ENCODE data around the gene MARCHF7.
"Not testable (repeated sequence)": the region's sequence is repeated elsewhere in the genome, so short reads cannot be mapped to it uniquely, and the experiment has no call there.

MARCHF7 gene

GRCh38 chr2:159745237-159745636 lies 32.9 kb downstream of the MARCHF7 start:
- not testable (repeated sequence) for H3K27me3 ChIP-seq (ENCODE audit: insufficient read depth, low read length); H3K9me3 ChIP-seq (ENCODE audit: insufficient read depth, low read depth, low read length); H3K27ac ChIP-seq (ENCODE audit: low read depth, low read length); H3K9ac ChIP-seq (ENCODE audit: low read depth, low read length); H3K4me3 ChIP-seq (ENCODE audit: low read length); H3K4me1 ChIP-seq (ENCODE audit: insufficient read depth, low read length)
- 95% methylated on average over 11 of the region's 11 CpGs for WGBS
- H3K36me3 ChIP-seq (ENCODE audit: insufficient read depth, low read length): peaks cover 92% of the 10 kb centered on the region

GRCh38 chr2:159748089-159748488 lies 35.8 kb downstream of the MARCHF7 start:
- H3K9me3 ChIP-seq (ENCODE audit: insufficient read depth, low read depth, low read length): no peaks in the 10 kb centered on the region
- no peak overlapping the region for H3K27ac ChIP-seq (ENCODE audit: low read depth, low read length)
- H3K4me1 ChIP-seq (ENCODE audit: insufficient read depth, low read length): no peaks in the 10 kb centered on the region
- no peaks in the 10 kb centered on the region for H3K27me3 ChIP-seq (ENCODE audit: insufficient read depth, low read length)
- WGBS: 95% methylated on average over 9 of the region's 9 CpGs
- no peak overlapping the region for H3K4me3 ChIP-seq (ENCODE audit: low read length)
- peaks cover 94% of the 10 kb centered on the region for H3K36me3 ChIP-seq (ENCODE audit: insufficient read depth, low read length)
- no peak overlapping the region for H3K9ac ChIP-seq (ENCODE audit: low read depth, low read length)

GRCh38 chr2:159750873-159751272 lies 38.6 kb downstream of the MARCHF7 start:
- no peak overlapping the region for H3K4me3 ChIP-seq (ENCODE audit: low read length)
- no peak overlapping the region for H3K27ac ChIP-seq (ENCODE audit: low read depth, low read length)
- 96% methylated on average over 1 of the region's 1 CpG for WGBS
- H3K4me1 ChIP-seq (ENCODE audit: insufficient read depth, low read length): no peaks in the 10 kb centered on the region
- no peak overlapping the region for H3K9ac ChIP-seq (ENCODE audit: low read depth, low read length)
- H3K27me3 ChIP-seq (ENCODE audit: insufficient read depth, low read length): no peaks in the 10 kb centered on the region
- H3K36me3 ChIP-seq (ENCODE audit: insufficient read depth, low read length): peaks cover 89% of the 10 kb centered on the region
- H3K9me3 ChIP-seq (ENCODE audit: insufficient read depth, low read depth, low read length): no peaks in the 10 kb centered on the region

- Histone ChIP-seq H3K4me3 (ENCODE audit: low read length) (no peak overlapping the region), H3K27ac (ENCODE audit: low read depth, low read length) (no peak overlapping the region), H3K36me3 (ENCODE audit: insufficient read depth, low read length) (peaks cover 87% of the 10 kb centered on the region), H3K4me1 (ENCODE audit: insufficient read depth, low read length) (no peaks in the 10 kb centered on the region), H3K9ac (ENCODE audit: low read depth, low read length) (no peak overlapping the region), H3K9me3 (ENCODE audit: insufficient read depth, low read depth, low read length) (no peaks in the 10 kb centered on the region), H3K27me3 (ENCODE audit: insufficient read depth, low read length) (no peaks in the 10 kb centered on the region)
- 94% methylated on average over 4 of the region's 4 CpGs for WGBS
Measured at GRCh38 chr2:159753797-159754196, 41.5 kb downstream of the MARCHF7 start.

- Histone ChIP-seq H3K36me3 (ENCODE audit: insufficient read depth, low read length) (peaks cover 88% of the 10 kb centered on the region), H3K4me1 (ENCODE audit: insufficient read depth, low read length) (no peaks in the 10 kb centered on the region), H3K27me3 (ENCODE audit: insufficient read depth, low read length) (no peaks in the 10 kb centered on the region), H3K9ac (ENCODE audit: low read depth, low read length) (no peak overlapping the region), H3K9me3 (ENCODE audit: insufficient read depth, low read depth, low read length) (no peaks in the 10 kb centered on the region), H3K27ac (ENCODE audit: low read depth, low read length) (no peak overlapping the region), H3K4me3 (ENCODE audit: low read length) (no peak overlapping the region)
- WGBS: 89% methylated on average over 2 of the region's 2 CpGs
Measured at GRCh38 chr2:159755014-159755413, 42.7 kb downstream of the MARCHF7 start.

GRCh38 chr2:159755788-159756187 lies 43.5 kb downstream of the MARCHF7 start:
- Histone ChIP-seq H3K9me3 (ENCODE audit: insufficient read depth, low read depth, low read length) (no peaks in the 10 kb centered on the region), H3K27ac (ENCODE audit: low read depth, low read length) (no peak overlapping the region), H3K27me3 (ENCODE audit: insufficient read depth, low read length) (no peaks in the 10 kb centered on the region), H3K4me1 (ENCODE audit: insufficient read depth, low read length) (no peaks in the 10 kb centered on the region), H3K9ac (ENCODE audit: low read depth, low read length) (no peak overlapping the region), H3K36me3 (ENCODE audit: insufficient read depth, low read length) (peaks cover 90% of the 10 kb centered on the region), H3K4me3 (ENCODE audit: low read length) (no peak overlapping the region)

GRCh38 chr2:159758239-159758638 lies 45.9 kb downstream of the MARCHF7 start:
- Histone ChIP-seq H3K27ac (ENCODE audit: low read depth, low read length) (no peak overlapping the region), H3K9me3 (ENCODE audit: insufficient read depth, low read depth, low read length) (no peaks in the 10 kb centered on the region), H3K36me3 (ENCODE audit: insufficient read depth, low read length) (peaks cover 89% of the 10 kb centered on the region), H3K9ac (ENCODE audit: low read depth, low read length) (no peak overlapping the region), H3K4me1 (ENCODE audit: insufficient read depth, low read length) (no peaks in the 10 kb centered on the region), H3K27me3 (ENCODE audit: insufficient read depth, low read length) (no peaks in the 10 kb centered on the region), H3K4me3 (ENCODE audit: low read length) (no peak overlapping the region)
- WGBS: 98% methylated on average over 1 of the region's 1 CpG

GRCh38 chr2:159758686-159759085 lies 46.4 kb downstream of the MARCHF7 start:
- Histone ChIP-seq H3K36me3 (ENCODE audit: insufficient read depth, low read length) (peaks cover 91% of the 10 kb centered on the region), H3K27ac (ENCODE audit: low read depth, low read length) (no peak overlapping the region), H3K27me3 (ENCODE audit: insufficient read depth, low read length) (no peaks in the 10 kb centered on the region), H3K9ac (ENCODE audit: low read depth, low read length) (no peak overlapping the region), H3K9me3 (ENCODE audit: insufficient read depth, low read depth, low read length) (no peaks in the 10 kb centered on the region), H3K4me3 (ENCODE audit: low read length) (no peak overlapping the region), H3K4me1 (ENCODE audit: insufficient read depth, low read length) (no peaks in the 10 kb centered on the region)
- 97% methylated on average over 1 of the region's 1 CpG for WGBS

GRCh38 chr2:159759577-159759976 lies 47.3 kb downstream of the MARCHF7 start:
- H3K27me3 ChIP-seq (ENCODE audit: insufficient read depth, low read length): no peaks in the 10 kb centered on the region

GRCh38 chr2:159760326-159760725 lies 48.0 kb downstream of the MARCHF7 start:
- H3K9ac ChIP-seq (ENCODE audit: low read depth, low read length): no peak overlapping the region
- H3K9me3 ChIP-seq (ENCODE audit: insufficient read depth, low read depth, low read length): no peaks in the 10 kb centered on the region
- no peak overlapping the region for H3K4me3 ChIP-seq (ENCODE audit: low read length)
- H3K27ac ChIP-seq (ENCODE audit: low read depth, low read length): no peak overlapping the region
- no peaks in the 10 kb centered on the region for H3K27me3 ChIP-seq (ENCODE audit: insufficient read depth, low read length)
- H3K36me3 ChIP-seq (ENCODE audit: insufficient read depth, low read length): peaks cover 92% of the 10 kb centered on the region
- H3K4me1 ChIP-seq (ENCODE audit: insufficient read depth, low read length): no peaks in the 10 kb centered on the region

More at GRCh38 chr2:159759577-159759976, 47.3 kb downstream of the MARCHF7 start:
- H3K36me3 ChIP-seq (ENCODE audit: insufficient read depth, low read length): peaks cover 91% of the 10 kb centered on the region
- no peak overlapping the region for H3K4me3 ChIP-seq (ENCODE audit: low read length)
- no peaks in the 10 kb centered on the region for H3K9me3 ChIP-seq (ENCODE audit: insufficient read depth, low read depth, low read length)
- no peak overlapping the region for H3K9ac ChIP-seq (ENCODE audit: low read depth, low read length)
- no peak overlapping the region for H3K27ac ChIP-seq (ENCODE audit: low read depth, low read length)
- no peaks in the 10 kb centered on the region for H3K4me1 ChIP-seq (ENCODE audit: insufficient read depth, low read length)
- WGBS: 93% methylated on average over 2 of the region's 3 CpGs

GRCh38 chr2:159762075-159762474 lies 49.8 kb downstream of the MARCHF7 start:
- WGBS: 100% methylated on average over 1 of the region's 1 CpG

More at GRCh38 chr2:159762075-159762474, 49.8 kb downstream of the MARCHF7 start:
- no peak overlapping the region for H3K27ac ChIP-seq (ENCODE audit: low read depth, low read length)
- H3K9ac ChIP-seq (ENCODE audit: low read depth, low read length): no peak overlapping the region
- H3K4me1 ChIP-seq (ENCODE audit: insufficient read depth, low read length): no peaks in the 10 kb centered on the region
- no peak overlapping the region for H3K4me3 ChIP-seq (ENCODE audit: low read length)
- peaks cover 98% of the 10 kb centered on the region for H3K36me3 ChIP-seq (ENCODE audit: insufficient read depth, low read length)
- no peaks in the 10 kb centered on the region for H3K9me3 ChIP-seq (ENCODE audit: insufficient read depth, low read depth, low read length)
- H3K27me3 ChIP-seq (ENCODE audit: insufficient read depth, low read length): no peaks in the 10 kb centered on the region

Measured in HUES64 (cell line).